Measurements from ENCODE around the gene FREY1.

FREY1 gene

DNA sequence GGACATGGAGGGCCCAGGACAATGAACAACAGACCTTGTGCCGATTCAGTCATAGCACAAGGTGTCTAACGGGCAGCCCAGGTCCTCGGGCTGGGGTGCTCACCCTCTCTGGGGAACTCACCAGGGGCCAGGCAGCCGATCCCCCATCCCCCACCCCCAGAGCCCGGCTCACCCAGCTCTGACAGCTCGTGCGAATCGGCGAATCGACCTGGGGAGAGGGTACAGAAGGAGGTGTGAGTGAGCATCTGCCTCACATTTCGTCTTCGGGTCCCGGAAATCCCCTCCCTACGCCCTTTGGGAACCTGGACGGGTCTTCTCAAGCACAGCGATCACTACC lies 10.2 kb upstream of the FREY1 start:
- Histone ChIP-seq H3K27ac (ENCODE audit: poor library complexity, severe bottlenecking) (peak overlapping the region; percentile 66), H3K27me3 (ENCODE audit: insufficient read depth, poor library complexity, severe bottlenecking) (no peaks in the 10 kb centered on the region), H3K4me3 (ENCODE audit: severe bottlenecking) (peak overlapping the region; percentile 88), H3K36me3 (ENCODE audit: low read depth) (peaks cover 26% of the 10 kb centered on the region), H3K4me1 (ENCODE audit: insufficient read depth, poor library complexity, severe bottlenecking) (peaks cover 3% of the 10 kb centered on the region), H3K9me3 (ENCODE audit: severe bottlenecking) (no peaks in the 10 kb centered on the region)
- ATAC-seq (ENCODE audit: low read depth) (no peak), DNase-seq (ENCODE audit: low spot score) (peak; percentile 44)
- TF ChIP-seq, protein P1, sequence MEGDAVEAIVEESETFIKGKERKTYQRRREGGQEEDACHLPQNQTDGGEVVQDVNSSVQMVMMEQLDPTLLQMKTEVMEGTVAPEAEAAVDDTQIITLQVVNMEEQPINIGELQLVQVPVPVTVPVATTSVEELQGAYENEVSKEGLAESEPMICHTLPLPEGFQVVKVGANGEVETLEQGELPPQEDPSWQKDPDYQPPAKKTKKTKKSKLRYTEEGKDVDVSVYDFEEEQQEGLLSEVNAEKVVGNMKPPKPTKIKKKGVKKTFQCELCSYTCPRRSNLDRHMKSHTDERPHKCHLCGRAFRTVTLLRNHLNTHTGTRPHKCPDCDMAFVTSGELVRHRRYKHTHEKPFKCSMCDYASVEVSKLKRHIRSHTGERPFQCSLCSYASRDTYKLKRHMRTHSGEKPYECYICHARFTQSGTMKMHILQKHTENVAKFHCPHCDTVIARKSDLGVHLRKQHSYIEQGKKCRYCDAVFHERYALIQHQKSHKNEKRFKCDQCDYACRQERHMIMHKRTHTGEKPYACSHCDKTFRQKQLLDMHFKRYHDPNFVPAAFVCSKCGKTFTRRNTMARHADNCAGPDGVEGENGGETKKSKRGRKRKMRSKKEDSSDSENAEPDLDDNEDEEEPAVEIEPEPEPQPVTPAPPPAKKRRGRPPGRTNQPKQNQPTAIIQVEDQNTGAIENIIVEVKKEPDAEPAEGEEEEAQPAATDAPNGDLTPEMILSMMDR (IDR thresholded peaks at IDR 0.05; ENCODE audit: poor library complexity, severe bottlenecking): no peak

DNA sequence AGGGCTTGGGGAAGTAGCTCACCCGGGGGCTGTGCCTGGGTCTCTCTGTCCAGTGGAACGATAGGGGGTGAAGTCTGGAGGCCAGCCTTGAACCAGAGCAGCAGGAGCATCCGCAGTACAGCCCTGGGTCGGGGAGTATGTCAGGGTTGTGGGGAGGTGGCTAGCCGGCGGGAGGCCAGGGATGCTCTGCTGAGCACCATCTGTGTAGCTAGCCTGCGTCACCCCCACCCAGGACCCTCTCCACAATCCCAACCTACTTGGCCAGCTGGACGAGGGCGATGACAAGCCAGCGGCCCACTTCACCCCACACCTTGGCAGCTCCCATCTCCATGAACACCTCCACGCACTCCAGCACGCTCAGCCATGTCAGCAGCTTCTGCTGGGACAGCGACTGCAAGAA lies 8.4 kb upstream of the FREY1 start:
- no peak for DNase-seq (ENCODE audit: low spot score)
- TF ChIP-seq, protein P1 (IDR thresholded peaks at IDR 0.05; ENCODE audit: poor library complexity, severe bottlenecking): no peak
- Histone ChIP-seq H3K27me3 (ENCODE audit: insufficient read depth, poor library complexity, severe bottlenecking) (no peaks in the 10 kb centered on the region), H3K4me1 (ENCODE audit: insufficient read depth, poor library complexity, severe bottlenecking) (peaks cover 3% of the 10 kb centered on the region), H3K4me3 (ENCODE audit: severe bottlenecking) (no peak overlapping the region), H3K9me3 (ENCODE audit: severe bottlenecking) (no peaks in the 10 kb centered on the region), H3K36me3 (ENCODE audit: low read depth) (peaks cover 37% of the 10 kb centered on the region), H3K27ac (ENCODE audit: poor library complexity, severe bottlenecking) (no peak overlapping the region)
- ATAC-seq (ENCODE audit: low read depth): no peak

DNA sequence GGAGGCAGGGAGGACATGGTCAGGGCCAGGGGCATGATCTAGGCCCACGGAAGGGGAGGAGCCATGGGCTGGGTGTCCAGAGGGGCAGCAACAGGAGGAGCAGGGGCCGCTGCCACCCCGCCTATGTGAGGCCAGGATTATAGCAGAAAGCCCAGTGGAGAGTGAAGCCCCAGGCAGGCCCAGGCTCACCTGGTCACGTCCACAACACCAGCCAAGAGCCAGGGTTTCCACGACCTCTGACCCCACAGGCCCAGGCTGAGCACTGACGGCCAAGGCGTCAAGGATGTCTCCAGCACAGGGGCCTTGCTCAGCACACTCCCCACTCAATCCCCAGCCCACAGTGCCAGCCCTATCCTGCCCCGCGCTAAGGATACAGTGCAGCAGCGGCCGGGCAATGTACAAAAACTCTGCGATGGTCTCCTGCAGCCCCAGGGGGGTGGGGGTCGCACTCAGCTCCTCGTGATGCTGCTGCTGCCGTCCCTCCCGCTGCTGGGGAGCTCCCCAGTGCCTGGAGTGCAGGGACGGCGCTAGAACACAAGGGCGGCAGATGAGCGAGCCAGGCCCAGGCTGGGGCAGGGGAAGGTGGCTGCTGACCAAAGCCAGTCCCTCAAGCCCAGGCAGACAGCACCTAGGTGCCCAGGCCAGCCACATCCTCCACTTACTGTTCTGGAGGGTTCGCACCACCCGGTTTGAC lies 7.0 kb upstream of the FREY1 start:
- TF ChIP-seq, protein P1 (IDR thresholded peaks at IDR 0.05; ENCODE audit: poor library complexity, severe bottlenecking): no peak
- DNase-seq (ENCODE audit: low spot score) (no peak), ATAC-seq (ENCODE audit: low read depth) (no peak)
- Histone ChIP-seq H3K4me3 (ENCODE audit: severe bottlenecking) (no peak overlapping the region), H3K9me3 (ENCODE audit: severe bottlenecking) (no peaks in the 10 kb centered on the region), H3K27me3 (ENCODE audit: insufficient read depth, poor library complexity, severe bottlenecking) (no peaks in the 10 kb centered on the region), H3K36me3 (ENCODE audit: low read depth) (peaks cover 37% of the 10 kb centered on the region), H3K4me1 (ENCODE audit: insufficient read depth, poor library complexity, severe bottlenecking) (peaks cover 3% of the 10 kb centered on the region), H3K27ac (ENCODE audit: poor library complexity, severe bottlenecking) (no peak overlapping the region)

DNA sequence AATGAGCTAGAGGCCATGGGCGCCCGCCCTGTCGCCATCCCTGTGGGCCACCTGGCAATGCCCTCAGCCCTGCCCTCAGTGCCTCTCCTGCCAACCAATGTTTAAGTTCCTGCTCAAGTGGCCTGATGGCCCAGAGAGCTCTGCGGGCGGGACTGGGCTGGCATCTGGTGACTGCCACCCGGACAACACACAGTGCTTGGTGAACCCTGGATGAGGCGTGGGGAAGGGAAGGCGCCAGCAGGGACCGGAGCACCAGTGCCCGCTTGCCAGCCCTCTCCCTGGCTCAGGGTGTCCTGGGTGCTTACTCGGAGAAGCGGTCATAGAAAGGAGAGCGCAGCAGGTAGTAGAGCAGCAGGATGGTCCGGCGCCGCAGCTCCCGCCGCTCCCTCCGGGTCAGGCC lies 6.4 kb upstream of the FREY1 start:
- ATAC-seq (ENCODE audit: low read depth) (no peak), DNase-seq (ENCODE audit: low spot score) (no peak)
- Histone ChIP-seq H3K27me3 (ENCODE audit: insufficient read depth, poor library complexity, severe bottlenecking) (no peaks in the 10 kb centered on the region), H3K4me3 (ENCODE audit: severe bottlenecking) (no peak overlapping the region), H3K4me1 (ENCODE audit: insufficient read depth, poor library complexity, severe bottlenecking) (peaks cover 3% of the 10 kb centered on the region), H3K9me3 (ENCODE audit: severe bottlenecking) (no peaks in the 10 kb centered on the region), H3K36me3 (ENCODE audit: low read depth) (peaks cover 37% of the 10 kb centered on the region), H3K27ac (ENCODE audit: poor library complexity, severe bottlenecking) (no peak overlapping the region)
- TF ChIP-seq, protein P1 (IDR thresholded peaks at IDR 0.05; ENCODE audit: poor library complexity, severe bottlenecking): no peak

DNA sequence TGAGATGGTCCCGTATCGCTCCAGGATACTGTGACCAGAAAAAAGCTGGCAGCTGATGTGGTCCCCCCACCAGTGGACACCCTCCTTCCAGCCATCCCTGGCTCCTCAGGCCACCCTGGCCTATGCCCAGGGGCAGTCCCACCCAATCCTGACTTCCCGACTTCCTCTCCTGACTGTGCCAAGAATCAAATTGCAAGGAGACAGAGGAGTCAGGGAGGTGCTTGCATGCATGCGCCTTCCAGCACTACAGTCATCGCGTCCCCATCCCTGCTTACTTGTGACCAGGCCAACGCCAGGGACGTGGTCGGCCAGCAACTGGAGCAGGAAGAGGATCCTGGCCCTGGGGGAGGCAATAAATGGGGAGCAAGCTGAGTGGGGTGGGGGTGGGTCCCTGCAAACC lies 3.6 kb upstream of the FREY1 start:
- H3K27me3 ChIP-seq (ENCODE audit: insufficient read depth, poor library complexity, severe bottlenecking): no peaks in the 10 kb centered on the region
- ATAC-seq (ENCODE audit: low read depth) (no peak), DNase-seq (ENCODE audit: low spot score) (no peak)
- H3K27ac ChIP-seq (ENCODE audit: poor library complexity, severe bottlenecking): no peak overlapping the region
- peaks cover 34% of the 10 kb centered on the region for H3K36me3 ChIP-seq (ENCODE audit: low read depth)
- no peaks in the 10 kb centered on the region for H3K9me3 ChIP-seq (ENCODE audit: severe bottlenecking)
- TF ChIP-seq, protein P1 (IDR thresholded peaks at IDR 0.05; ENCODE audit: poor library complexity, severe bottlenecking): no peak
- no peak overlapping the region for H3K4me3 ChIP-seq (ENCODE audit: severe bottlenecking)
- no peaks in the 10 kb centered on the region for H3K4me1 ChIP-seq (ENCODE audit: insufficient read depth, poor library complexity, severe bottlenecking)

Measured in RWPE2 (cell line).